Measurements from ENCODE around the gene FERD3L. TPM values are rescaled to one million over a fixed set of nuclear protein-coding genes. Genes with fewer than 3 reads are reported as not detected.

FERD3L gene
- total and polyA plus RNA-seq, 2 donors (not counting 1 experiment from before 2014, with no cell fraction given): not detected

DNA sequence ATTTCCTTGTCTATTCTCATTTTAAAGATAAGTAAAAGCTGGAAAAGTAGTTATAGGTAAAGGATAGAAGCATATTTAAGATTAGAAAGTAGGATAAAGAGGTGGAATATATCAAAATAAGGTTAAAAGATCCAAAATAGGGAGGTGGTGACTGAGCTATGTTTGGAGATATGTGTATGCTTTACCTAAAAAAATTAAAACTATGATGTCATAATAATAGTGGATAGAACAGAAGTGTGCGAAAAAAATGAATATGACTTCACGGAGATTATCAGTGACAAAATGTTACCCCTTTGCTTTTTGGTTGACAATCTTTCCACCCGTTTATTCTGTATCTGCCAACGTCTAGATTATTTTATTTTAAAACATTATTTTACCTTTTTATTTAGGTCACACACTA is 33.4 kb upstream of the FERD3L start:
- Histone ChIP-seq H3K4me2 (ENCODE audit: extremely low read depth, insufficient read depth, low read length) (no peak overlapping the region), H3K9me3 (ENCODE audit: control insufficient read depth, insufficient read depth, low read depth, low read length) (no peaks in the 10 kb centered on the region)

GRCh38 chr7:19177269-19177668 is 32.0 kb upstream of the FERD3L start:
- no peaks in the 10 kb centered on the region for H3K9me3 ChIP-seq (ENCODE audit: control insufficient read depth, insufficient read depth, low read depth, low read length)
- H3K27me3 ChIP-seq (ENCODE audit: control insufficient read depth, insufficient read depth, low read length): no peaks in the 10 kb centered on the region
- no peak overlapping the region for H2AFZ ChIP-seq (ENCODE audit: low read length)
- no peaks in the 10 kb centered on the region for H3K79me2 ChIP-seq (ENCODE audit: control insufficient read depth, insufficient read depth, low read length)
- H3K36me3 ChIP-seq (ENCODE audit: control insufficient read depth, insufficient read depth, low read length): no peaks in the 10 kb centered on the region
- no peaks in the 10 kb centered on the region for H4K20me1 ChIP-seq (ENCODE audit: control insufficient read depth, extremely low read depth, insufficient read depth, low read length)
- H3K4me1 ChIP-seq (ENCODE audit: control insufficient read depth, extremely low read depth, insufficient read depth, low read length): no peaks in the 10 kb centered on the region
- H3K9ac ChIP-seq (ENCODE audit: insufficient read depth, low read length): no peak overlapping the region
- TF ChIP-seq, protein P1, sequence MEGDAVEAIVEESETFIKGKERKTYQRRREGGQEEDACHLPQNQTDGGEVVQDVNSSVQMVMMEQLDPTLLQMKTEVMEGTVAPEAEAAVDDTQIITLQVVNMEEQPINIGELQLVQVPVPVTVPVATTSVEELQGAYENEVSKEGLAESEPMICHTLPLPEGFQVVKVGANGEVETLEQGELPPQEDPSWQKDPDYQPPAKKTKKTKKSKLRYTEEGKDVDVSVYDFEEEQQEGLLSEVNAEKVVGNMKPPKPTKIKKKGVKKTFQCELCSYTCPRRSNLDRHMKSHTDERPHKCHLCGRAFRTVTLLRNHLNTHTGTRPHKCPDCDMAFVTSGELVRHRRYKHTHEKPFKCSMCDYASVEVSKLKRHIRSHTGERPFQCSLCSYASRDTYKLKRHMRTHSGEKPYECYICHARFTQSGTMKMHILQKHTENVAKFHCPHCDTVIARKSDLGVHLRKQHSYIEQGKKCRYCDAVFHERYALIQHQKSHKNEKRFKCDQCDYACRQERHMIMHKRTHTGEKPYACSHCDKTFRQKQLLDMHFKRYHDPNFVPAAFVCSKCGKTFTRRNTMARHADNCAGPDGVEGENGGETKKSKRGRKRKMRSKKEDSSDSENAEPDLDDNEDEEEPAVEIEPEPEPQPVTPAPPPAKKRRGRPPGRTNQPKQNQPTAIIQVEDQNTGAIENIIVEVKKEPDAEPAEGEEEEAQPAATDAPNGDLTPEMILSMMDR (conservative IDR thresholded peaks at IDR 0.05 in 1 of 2, IDR thresholded peaks at IDR 0.05 in 1 of 2; ENCODE audit: low read depth in 1 of 2, low read length in 2 of 2): no peak
- TF ChIP-seq EZH2 (IDR thresholded peaks at IDR 0.05; ENCODE audit: low read length, missing control alignments): no peak
- no peak overlapping the region for H3K4me2 ChIP-seq (ENCODE audit: extremely low read depth, insufficient read depth, low read length)
- H3K4me3 ChIP-seq (replicated peaks in 1 of 4; ENCODE audit: control extremely low read depth in 1 of 4, insufficient read depth in 1 of 4, low read depth in 3 of 4, low read length in 4 of 4): no peak overlapping the region
- DNase-seq (ENCODE audit: low read depth in 2 of 2): peak in 1 of 2 donors; percentile 4
- no peak overlapping the region for H3K27ac ChIP-seq (ENCODE audit: insufficient read depth, low read length)

More for the DNA sequence above, 33.4 kb upstream of the FERD3L start:
- TF ChIP-seq EZH2 (IDR thresholded peaks at IDR 0.05; ENCODE audit: low read length, missing control alignments): no peak
- TF ChIP-seq, protein P1 (conservative IDR thresholded peaks at IDR 0.05 in 1 of 2, IDR thresholded peaks at IDR 0.05 in 1 of 2; ENCODE audit: low read depth in 1 of 2, low read length in 2 of 2): no peak
- H3K36me3 ChIP-seq (ENCODE audit: control insufficient read depth, insufficient read depth, low read length): no peaks in the 10 kb centered on the region
- H3K79me2 ChIP-seq (ENCODE audit: control insufficient read depth, insufficient read depth, low read length): no peaks in the 10 kb centered on the region
- H3K27ac ChIP-seq (ENCODE audit: insufficient read depth, low read length): no peak overlapping the region
- H3K27me3 ChIP-seq (ENCODE audit: control insufficient read depth, insufficient read depth, low read length): no peaks in the 10 kb centered on the region
- no peak for DNase-seq (ENCODE audit: low read depth in 2 of 2)
- no peak overlapping the region for H3K4me3 ChIP-seq (replicated peaks in 1 of 4; ENCODE audit: control extremely low read depth in 1 of 4, insufficient read depth in 1 of 4, low read depth in 3 of 4, low read length in 4 of 4)
- no peaks in the 10 kb centered on the region for H4K20me1 ChIP-seq (ENCODE audit: control insufficient read depth, extremely low read depth, insufficient read depth, low read length)
- no peaks in the 10 kb centered on the region for H3K4me1 ChIP-seq (ENCODE audit: control insufficient read depth, extremely low read depth, insufficient read depth, low read length)
- no peak overlapping the region for H3K9ac ChIP-seq (ENCODE audit: insufficient read depth, low read length)
- H2AFZ ChIP-seq (ENCODE audit: low read length): no peak overlapping the region

DNA sequence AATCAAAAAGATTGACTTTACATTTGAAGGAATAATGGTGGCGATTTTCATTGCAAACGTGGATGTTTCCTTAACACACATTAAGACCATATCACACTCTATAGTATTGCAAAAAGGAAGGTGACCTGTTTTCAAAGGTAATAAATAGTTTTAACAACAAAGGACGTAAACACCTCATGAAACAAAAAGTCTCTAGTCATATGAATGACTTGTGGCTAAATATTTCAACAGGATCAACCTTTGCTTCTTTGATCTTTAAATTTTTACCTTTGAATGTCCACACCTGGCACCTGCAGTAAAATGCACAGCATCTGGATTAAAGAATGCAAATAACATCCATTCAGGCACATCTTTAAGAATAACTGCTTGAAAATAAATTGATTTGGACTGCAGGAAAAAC is 30.0 kb upstream of the FERD3L start:
- H3K36me3 ChIP-seq (ENCODE audit: control insufficient read depth, insufficient read depth, low read length): no peaks in the 10 kb centered on the region
- H3K4me1 ChIP-seq (ENCODE audit: control insufficient read depth, extremely low read depth, insufficient read depth, low read length): no peaks in the 10 kb centered on the region
- no peak overlapping the region for H3K4me2 ChIP-seq (ENCODE audit: extremely low read depth, insufficient read depth, low read length)
- TF ChIP-seq, protein P1 (conservative IDR thresholded peaks at IDR 0.05 in 1 of 2, IDR thresholded peaks at IDR 0.05 in 1 of 2; ENCODE audit: low read depth in 1 of 2, low read length in 2 of 2): no peak
- TF ChIP-seq EZH2 (IDR thresholded peaks at IDR 0.05; ENCODE audit: low read length, missing control alignments): no peak
- no peak overlapping the region for H3K4me3 ChIP-seq (replicated peaks in 1 of 4; ENCODE audit: control extremely low read depth in 1 of 4, insufficient read depth in 1 of 4, low read depth in 3 of 4, low read length in 4 of 4)
- H3K9ac ChIP-seq (ENCODE audit: insufficient read depth, low read length): no peak overlapping the region
- no peak overlapping the region for H2AFZ ChIP-seq (ENCODE audit: low read length)
- DNase-seq (ENCODE audit: low read depth in 2 of 2): no peak
- H3K9me3 ChIP-seq (ENCODE audit: control insufficient read depth, insufficient read depth, low read depth, low read length): no peaks in the 10 kb centered on the region
- H4K20me1 ChIP-seq (ENCODE audit: control insufficient read depth, extremely low read depth, insufficient read depth, low read length): no peaks in the 10 kb centered on the region
- H3K79me2 ChIP-seq (ENCODE audit: control insufficient read depth, insufficient read depth, low read length): no peaks in the 10 kb centered on the region
- H3K27ac ChIP-seq (ENCODE audit: insufficient read depth, low read length): no peak overlapping the region
- no peaks in the 10 kb centered on the region for H3K27me3 ChIP-seq (ENCODE audit: control insufficient read depth, insufficient read depth, low read length)

Data from fibroblast of lung (primary cell).